H9 (cell line): Measurements from ENCODE around the gene ZNF487. TPM values are rescaled to one million over a fixed set of nuclear protein-coding genes. Genes with fewer than 3 reads are reported as not detected.
"Not testable (repeated sequence)": the region's sequence is repeated elsewhere in the genome, so short reads cannot be mapped to it uniquely, and the experiment has no call there.

Source experiments
- DNase-seq: peaks from one replicate; pipeline ENCODE4 v3.0.0-alpha.2; 2017
- H2AFZ ChIP-seq: one replicate; pipeline ENCODE4 v1.6.1; 2013; ENCODE audit warnings: mild to moderate bottlenecking, low read length, control low read depth, moderate library complexity
- H2AK5ac ChIP-seq: 2 replicates; pipeline ENCODE4 v1.6.1; 2013; ENCODE audit warnings: low read length, control low read depth, mixed read lengths; ENCODE audit not compliant: insufficient read length
- H2BK120ac ChIP-seq: one replicate; pipeline ENCODE4 v1.6.1; 2013; ENCODE audit warnings: low read depth, mild to moderate bottlenecking, low read length, control low read depth, inconsistent platforms; ENCODE audit not compliant: poor library complexity, severe bottlenecking
- H2BK12ac ChIP-seq: 2 replicates; pipeline ENCODE4 v1.6.1; 2013; ENCODE audit warnings: low read length, control low read depth, mixed read lengths, low read depth; ENCODE audit not compliant: insufficient read length
- H2BK15ac ChIP-seq: 2 replicates; pipeline ENCODE4 v1.6.1; 2013; ENCODE audit warnings: low read depth, low read length, control low read depth
- H2BK20ac ChIP-seq: one replicate; pipeline ENCODE4 v1.6.1; 2013; ENCODE audit warnings: low read depth, mild to moderate bottlenecking, low read length, control low read depth, inconsistent platforms; ENCODE audit not compliant: poor library complexity, severe bottlenecking
- H2BK5ac ChIP-seq: 2 replicates; pipeline ENCODE4 v1.6.1; 2013; ENCODE audit warnings: low read length, control low read depth, mixed read lengths; ENCODE audit not compliant: insufficient read length
- H3K14ac ChIP-seq: 2 replicates; pipeline ENCODE4 v1.6.1; 2013; ENCODE audit warnings: low read length, control low read depth; ENCODE audit not compliant: insufficient read depth
- H3K18ac ChIP-seq: 2 replicates; pipeline ENCODE4 v1.6.1; 2013; ENCODE audit warnings: low read depth, mild to moderate bottlenecking, mixed read lengths, low read length, control low read depth; ENCODE audit not compliant: insufficient read length
- H3K23ac ChIP-seq: 2 replicates; pipeline ENCODE4 v1.6.1; 2013; ENCODE audit warnings: low read length, control low read depth, mixed read lengths, low read depth; ENCODE audit not compliant: insufficient read length
- H3K23me2 ChIP-seq: 2 replicates; pipeline ENCODE4 v1.6.1; 2013; ENCODE audit warnings: low read depth, mild to moderate bottlenecking, mixed read lengths, low read length, control low read depth; ENCODE audit not compliant: insufficient read length, poor library complexity, severe bottlenecking
- H3K27ac ChIP-seq: 2 replicates; pipeline ENCODE4 v1.5.1; 2013; ENCODE audit warnings: low read length, control low read depth, mixed read lengths, low read depth; ENCODE audit not compliant: insufficient read length
- H3K27me3 ChIP-seq: 2 replicates; pipeline ENCODE4 v1.6.1; 2013; ENCODE audit warnings: low read length, control low read depth, inconsistent platforms; ENCODE audit not compliant: insufficient read depth
- H3K4ac ChIP-seq: 2 replicates; pipeline ENCODE4 v1.6.1; 2013; ENCODE audit warnings: low read depth, mild to moderate bottlenecking, control low read depth, inconsistent platforms, low read length, moderate library complexity
- H3K4me1 ChIP-seq: 2 replicates; pipeline ENCODE4 v1.6.1; 2013; ENCODE audit warnings: low read length, control low read depth, inconsistent platforms; ENCODE audit not compliant: insufficient read depth
- H3K4me2 ChIP-seq: 2 replicates; pipeline ENCODE4 v1.6.1; 2013; ENCODE audit warnings: low read length, control low read depth, mixed read lengths; ENCODE audit not compliant: insufficient read length, insufficient read depth
- H3K56ac ChIP-seq: 2 replicates; pipeline ENCODE4 v1.6.1; 2013; ENCODE audit warnings: low read depth, mild to moderate bottlenecking, mixed read lengths, low read length, control low read depth; ENCODE audit not compliant: insufficient read length
- H3K79me1 ChIP-seq: 2 replicates; pipeline ENCODE4 v1.6.1; 2013; ENCODE audit warnings: low read depth, mild to moderate bottlenecking, moderate library complexity, low read length, control low read depth, inconsistent platforms; ENCODE audit not compliant: insufficient read depth, poor library complexity, severe bottlenecking
- H3K79me2 ChIP-seq: 2 replicates; pipeline ENCODE4 v1.6.1; 2013; ENCODE audit warnings: low read length, control low read depth, inconsistent platforms; ENCODE audit not compliant: insufficient read depth
- H3K9ac ChIP-seq: 2 replicates; pipeline ENCODE4 v1.6.1; 2013; ENCODE audit warnings: low read length, control low read depth, mixed read lengths; ENCODE audit not compliant: insufficient read length; ENCODE audit errors: extremely low read depth
- H3K9me3 ChIP-seq: one replicate; pipeline ENCODE4 v1.6.1; 2013; ENCODE audit warnings: low read depth, low read length, inconsistent platforms; ENCODE audit not compliant: control insufficient read depth
- H3T11ph ChIP-seq: one replicate; pipeline ENCODE4 v1.6.1; 2013; ENCODE audit warnings: mild to moderate bottlenecking, low read length, control low read depth, inconsistent platforms
- H4K20me1 ChIP-seq: one replicate; pipeline ENCODE4 v1.6.1; 2013; ENCODE audit not compliant: control insufficient read depth, insufficient read length, insufficient read depth
- H4K5ac ChIP-seq: 2 replicates; pipeline ENCODE4 v1.6.1; 2013; ENCODE audit warnings: low read depth, mild to moderate bottlenecking, mixed read lengths, low read length, control low read depth; ENCODE audit not compliant: insufficient read length
- H4K8ac ChIP-seq: replicated peaks from 2 replicates; pipeline ENCODE4 v1.6.1; 2013; ENCODE audit warnings: low read length, control low read depth, mixed read lengths, low read depth; ENCODE audit not compliant: insufficient read length
- H4K91ac ChIP-seq: 2 replicates; pipeline ENCODE4 v1.6.1; 2013; ENCODE audit warnings: low read depth, mild to moderate bottlenecking, moderate library complexity, mixed read lengths, low read length, control low read depth; ENCODE audit not compliant: insufficient read length
- H3K27ac Mint-ChIP-seq, 3 experiments: 2 replicates in 2 of 3; 3 replicates in 1 of 3; pipeline ENCODE4 v1.8.0; 2020 to 2021; ENCODE audit warnings: mixed read lengths in 3 of 3, mild to moderate bottlenecking in 1 of 3, moderate library complexity in 1 of 3
- H3K27me3 Mint-ChIP-seq: 2 replicates; pipeline ENCODE4 v1.8.0; 2021; ENCODE audit warnings: low read depth, mild to moderate bottlenecking, moderate library complexity, mixed read lengths
- H3K36me3 Mint-ChIP-seq, 3 experiments: 2 replicates in 2 of 3; 3 replicates in 1 of 3; pipeline ENCODE4 v1.8.0; 2020 to 2021; ENCODE audit warnings: low read depth in 3 of 3, mixed read lengths in 3 of 3; ENCODE audit not compliant: insufficient read depth in 1 of 3
- H3K4me1 Mint-ChIP-seq, 2 experiments: 2 replicates each; pipeline ENCODE4 v1.8.0; 2020; ENCODE audit warnings: mixed read lengths in 2 of 2
- H3K4me3 Mint-ChIP-seq, 2 experiments: 2 replicates in 1 of 2; 3 replicates in 1 of 2; pipeline ENCODE4 v1.8.0; 2020 to 2021; ENCODE audit warnings: mild to moderate bottlenecking in 2 of 2, mixed read lengths in 2 of 2, moderate library complexity in 1 of 2
- H3K9me3 Mint-ChIP-seq, 2 experiments: 2 replicates in 1 of 2; 3 replicates in 1 of 2; pipeline ENCODE4 v1.8.0; 2020; ENCODE audit warnings: mild to moderate bottlenecking in 2 of 2, mixed read lengths in 2 of 2, moderate library complexity in 1 of 2
- CTCF ChIP-seq: fragments of 200-600 bp; sonication (generic); conservative IDR thresholded peaks from 3 replicates; pipeline ENCODE4 v1.8.0; 2021; ENCODE audit warnings: antibody characterized with exemption, mild to moderate bottlenecking
- WGBS: extraction: QIAGEN DNeasy Blood & Tissue Kit; methylation state at CpG from one replicate; pipeline ENCODE4 v1.1.7; 2013; ENCODE audit warnings: missing lambda C conversion rate, low lambda C conversion rate, mixed read lengths; ENCODE audit not compliant: insufficient read length; ENCODE audit errors: extremely low coverage; 5-methylcytosine and 5-hydroxymethylcytosine counted together
- total RNA-seq: library from RNA; stranded (reverse); gene quantifications from 2 replicates; pipeline ENCODE4 v1.2.1, GENCODE V29; 2021

ZNF487 gene
- total RNA-seq, 1 experiment from 2014 or later, result 1.4 TPM

GRCh38 chr10:43392748-43393147, 44.2 kb upstream of the ZNF487 start:
- Histone ChIP-seq H3K9me3 (no peaks in the 10 kb centered on the region), H4K5ac (no peak overlapping the region), H3K4me2 (no peak overlapping the region), H2AFZ (no peak overlapping the region), H2BK5ac (no peak overlapping the region), H3K18ac (no peak overlapping the region), H3K4ac (no peak overlapping the region), H3K79me2 (peaks cover 32% of the 10 kb centered on the region), H2BK20ac (no peak overlapping the region), H2BK15ac (no peak overlapping the region), H3K23ac (no peak overlapping the region), H3K23me2 (peaks cover 10% of the 10 kb centered on the region), H2BK120ac (no peak overlapping the region), H2AK5ac (no peak overlapping the region), H3K27me3 (no peaks in the 10 kb centered on the region), H3K14ac (no peak overlapping the region), H3T11ph (no peak overlapping the region), H3K79me1 (peaks cover 7% of the 10 kb centered on the region), H3K56ac (no peak overlapping the region), H4K20me1 (no peaks in the 10 kb centered on the region), H4K8ac (no peak overlapping the region), H3K9ac (no peak overlapping the region), H3K4me1 (no peaks in the 10 kb centered on the region; the same call in 1 of the 2 replicates), H4K91ac (no peak overlapping the region), H3K27ac (peak overlapping the region; percentile 30), H2BK12ac (no peak overlapping the region)
- no peak for TF ChIP-seq CTCF
- Mint-ChIP-seq H3K9me3 (no peaks in the 10 kb centered on the region; a peak in 1 of 5 replicates), H3K27ac (peak overlapping the region; percentile 1 to 71 (median 55); a peak in 4 of 7 replicates), H3K4me1 (peaks cover 38 to 42% of the 10 kb centered on the region in 2 experiments), H3K36me3 (peaks cover 61 to 89% (median 72%) of the 10 kb centered on the region in 3 experiments), H3K4me3 (peak overlapping the region in 1 of 2 experiments; percentile 60; a peak in 3 of 5 replicates), H3K27me3 (peaks cover 2% of the 10 kb centered on the region)
- no peak for DNase-seq
- no CpG with 5 or more reads among the region's 3 CpGs for WGBS

- not testable (repeated sequence) for H3K14ac ChIP-seq, H3K23ac ChIP-seq, H4K8ac ChIP-seq, H3K4me2 ChIP-seq, H3K9ac ChIP-seq, H4K5ac ChIP-seq, H2BK120ac ChIP-seq, H3K9me3 ChIP-seq, H2AK5ac ChIP-seq, H2BK20ac ChIP-seq, H4K91ac ChIP-seq, H3K4me1 ChIP-seq, H3K4ac ChIP-seq, H2BK5ac ChIP-seq, H3K56ac ChIP-seq, H2BK15ac ChIP-seq, H4K20me1 ChIP-seq, H3K27me3 Mint-ChIP-seq, H3K23me2 ChIP-seq, H2BK12ac ChIP-seq, H3K79me1 ChIP-seq, H2AFZ ChIP-seq, H3K27ac ChIP-seq, H3K9me3 Mint-ChIP-seq, DNase-seq, H3K27me3 ChIP-seq, H3K18ac ChIP-seq, H3T11ph ChIP-seq
- peaks cover 42 to 46% of the 10 kb centered on the region in 2 experiments for H3K4me1 Mint-ChIP-seq
- H3K27ac Mint-ChIP-seq, result peak overlapping the region in 2 of 3 experiments; percentile 55 to 71; a peak in 3 of 7 replicates
- peak overlapping the region in 1 of 2 experiments; percentile 60; a peak in 3 of 5 replicates for H3K4me3 Mint-ChIP-seq
- no CpG with 5 or more reads among the region's 11 CpGs for whole genome bisulfite sequencing
- peaks cover 58 to 85% (median 67%) of the 10 kb centered on the region in 3 experiments for H3K36me3 Mint-ChIP-seq
- peaks cover 32% of the 10 kb centered on the region for H3K79me2 ChIP-seq
Observed at GRCh38 chr10:43393186-43393585, 43.7 kb upstream of the ZNF487 start.
